Caco-2 (cell line): Measurements from ENCODE around the gene STRADA. TPM values are rescaled to one million over a fixed set of nuclear protein-coding genes. Genes with fewer than 3 reads are reported as not detected.

Experiments used
- BruUV-seq: library from RNA; stranded (reverse); fragments of 400-500 nt; replicated peaks from 2 replicates; lab custom pipeline; 2021; lab: Mats Ljungman, UMichigan
- CTCF ChIA-PET: fragments of 300-600 bp; sonication (Branson Sonifier 250); formaldehyde crosslinking; loops from one replicate; lab custom pipeline; 2022; ENCODE audit warnings: antibody characterized with exemption; lab: Charles Lee
- POLR2A ChIA-PET: fragments of 300-600 bp; sonication (Branson Sonifier 250); formaldehyde crosslinking; loops from one replicate; lab custom pipeline; 2022; ENCODE audit warnings: antibody characterized with exemption; lab: Charles Lee
- DNase-seq, 2 experiments: peaks; one replicate each; pipeline versions ENCODE4 v3.0.0 to v3.0.0-alpha.2; 2020 to 2022
- H3K27me3 ChIP-seq: replicated peaks from 2 replicates; pipeline ENCODE4 v1.6.0; 2011; ENCODE audit warnings: low read length; ENCODE audit not compliant: control insufficient read depth, insufficient read depth
- H3K36me3 ChIP-seq: 2 replicates; pipeline ENCODE4 v1.5.1; 2011; ENCODE audit warnings: low read length; ENCODE audit not compliant: control insufficient read depth, insufficient read depth
- H3K4me1 ChIP-seq: fragments of 250-450 bp; sonication (Bioruptor Pico); 2 replicates; pipeline ENCODE4 v1.5.1; 2020; ENCODE audit warnings: mild to moderate bottlenecking
- H3K4me3 ChIP-seq: 2 replicates; pipeline ENCODE4 v1.5.1; 2011; ENCODE audit warnings: low read depth, mild to moderate bottlenecking, control low read depth, low read length
- H3K9me3 ChIP-seq: fragments of 250-450 bp; sonication (Bioruptor Pico); 2 replicates; pipeline ENCODE4 v1.5.1; 2020; ENCODE audit warnings: mild to moderate bottlenecking, moderate library complexity
- H3K27ac Mint-ChIP-seq: one replicate; pipeline ENCODE4 v1.8.0; 2022; ENCODE audit warnings: mixed read lengths; ENCODE audit not compliant: unreplicated experiment
- H3K27me3 Mint-ChIP-seq: one replicate; pipeline ENCODE4 v1.8.0; 2022; ENCODE audit warnings: mixed read lengths; ENCODE audit not compliant: insufficient read depth, unreplicated experiment
- H3K36me3 Mint-ChIP-seq: one replicate; pipeline ENCODE4 v1.8.0; 2022; ENCODE audit warnings: mild to moderate bottlenecking, mixed read lengths; ENCODE audit not compliant: insufficient read depth, unreplicated experiment
- H3K4me1 Mint-ChIP-seq: one replicate; pipeline ENCODE4 v1.8.0; 2022; ENCODE audit warnings: low read depth, mixed read lengths; ENCODE audit not compliant: unreplicated experiment
- H3K4me3 Mint-ChIP-seq: one replicate; pipeline ENCODE4 v1.8.0; 2022; ENCODE audit warnings: mild to moderate bottlenecking, moderate library complexity, mixed read lengths; ENCODE audit not compliant: unreplicated experiment
- H3K9me3 Mint-ChIP-seq: one replicate; pipeline ENCODE4 v1.8.0; 2022; ENCODE audit warnings: mixed read lengths; ENCODE audit not compliant: unreplicated experiment
- intact Hi-C: fragments of 100-400 bp; cut with micrococcal nuclease; formaldehyde crosslinking; loops from one replicate; pipeline ENCODE4 v1.10.0; 2022; ENCODE audit not compliant: unreplicated experiment
- total RNA-seq: library from RNA; stranded (reverse); gene quantifications from 2 replicates; pipeline ENCODE4 v1.2.3, GENCODE V29; 2022
- TF ChIP-seq, protein P1 (sequence below), 2 experiments: fragments of 200-600 bp in 1 of 2; IDR thresholded peaks; 1 replicate in 1 of 2; 2 replicates in 1 of 2; pipeline versions ENCODE4 v1.5.1 to v1.8.0; 2011 to 2022; ENCODE audit warnings: antibody characterized with exemption in 1 of 2, control low read depth in 1 of 2, inconsistent platforms in 1 of 2, low read depth in 1 of 2, low read length in 1 of 2, mild to moderate bottlenecking in 1 of 2, moderate library complexity in 1 of 2; ENCODE audit not compliant: insufficient read depth in 1 of 2, severe bottlenecking in 1 of 2, unreplicated experiment in 1 of 2

Gene STRADA
- total RNA-seq, 1 experiment from 2014 or later: 23.4 TPM

DNA sequence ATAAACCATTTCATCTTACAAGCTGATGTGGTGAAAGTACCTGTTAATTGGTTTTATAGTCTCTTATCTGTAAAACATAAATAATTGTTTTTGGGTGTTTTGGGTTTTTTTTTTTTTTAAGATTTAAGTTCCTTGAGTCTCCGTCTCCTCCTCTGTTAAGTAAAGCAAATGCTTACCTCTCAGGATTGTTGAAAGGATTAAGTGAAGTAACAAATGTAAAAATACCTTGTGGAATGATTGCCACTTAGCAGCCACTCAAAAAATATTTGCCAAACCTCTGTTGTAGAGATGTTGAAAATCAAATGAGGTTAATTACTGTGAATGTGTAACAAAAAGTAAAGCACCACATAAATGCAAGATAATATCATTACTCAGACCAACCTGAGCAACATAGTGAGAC is 60.9 kb downstream of the STRADA start:
- CTCF ChIA-PET: interaction anchor here (0.6 kb wide), 1 partner anchor 36 kb away, joined by 3 read pairs; no protein-coding TSS in a partner anchor
- Histone ChIP-seq H3K4me3 (no peak overlapping the region), H3K4me1 (no peaks in the 10 kb centered on the region), H3K36me3 (no peaks in the 10 kb centered on the region; the same call in 1 of the 2 replicates), H3K9me3 (no peaks in the 10 kb centered on the region), H3K27me3 (no peaks in the 10 kb centered on the region)
- Mint-ChIP-seq H3K9me3 (no peaks in the 10 kb centered on the region), H3K27me3 (no peaks in the 10 kb centered on the region), H3K4me3 (no peak overlapping the region), H3K4me1 (no peaks in the 10 kb centered on the region), H3K36me3 (peaks cover 5% of the 10 kb centered on the region), H3K27ac (no peak overlapping the region)
- intact Hi-C loops: no loop called here
- POLR2A ChIA-PET: no interaction called here
- no TSS peak for BruUV-seq
- TF ChIP-seq, protein P1, sequence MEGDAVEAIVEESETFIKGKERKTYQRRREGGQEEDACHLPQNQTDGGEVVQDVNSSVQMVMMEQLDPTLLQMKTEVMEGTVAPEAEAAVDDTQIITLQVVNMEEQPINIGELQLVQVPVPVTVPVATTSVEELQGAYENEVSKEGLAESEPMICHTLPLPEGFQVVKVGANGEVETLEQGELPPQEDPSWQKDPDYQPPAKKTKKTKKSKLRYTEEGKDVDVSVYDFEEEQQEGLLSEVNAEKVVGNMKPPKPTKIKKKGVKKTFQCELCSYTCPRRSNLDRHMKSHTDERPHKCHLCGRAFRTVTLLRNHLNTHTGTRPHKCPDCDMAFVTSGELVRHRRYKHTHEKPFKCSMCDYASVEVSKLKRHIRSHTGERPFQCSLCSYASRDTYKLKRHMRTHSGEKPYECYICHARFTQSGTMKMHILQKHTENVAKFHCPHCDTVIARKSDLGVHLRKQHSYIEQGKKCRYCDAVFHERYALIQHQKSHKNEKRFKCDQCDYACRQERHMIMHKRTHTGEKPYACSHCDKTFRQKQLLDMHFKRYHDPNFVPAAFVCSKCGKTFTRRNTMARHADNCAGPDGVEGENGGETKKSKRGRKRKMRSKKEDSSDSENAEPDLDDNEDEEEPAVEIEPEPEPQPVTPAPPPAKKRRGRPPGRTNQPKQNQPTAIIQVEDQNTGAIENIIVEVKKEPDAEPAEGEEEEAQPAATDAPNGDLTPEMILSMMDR (IDR thresholded peaks at IDR 0.05; ENCODE audit: insufficient read depth in 1 of 2, low read depth in 1 of 2, low read length in 1 of 2, severe bottlenecking in 1 of 2, unreplicated experiment in 1 of 2): no peak
- DNase-seq: no peak

DNA sequence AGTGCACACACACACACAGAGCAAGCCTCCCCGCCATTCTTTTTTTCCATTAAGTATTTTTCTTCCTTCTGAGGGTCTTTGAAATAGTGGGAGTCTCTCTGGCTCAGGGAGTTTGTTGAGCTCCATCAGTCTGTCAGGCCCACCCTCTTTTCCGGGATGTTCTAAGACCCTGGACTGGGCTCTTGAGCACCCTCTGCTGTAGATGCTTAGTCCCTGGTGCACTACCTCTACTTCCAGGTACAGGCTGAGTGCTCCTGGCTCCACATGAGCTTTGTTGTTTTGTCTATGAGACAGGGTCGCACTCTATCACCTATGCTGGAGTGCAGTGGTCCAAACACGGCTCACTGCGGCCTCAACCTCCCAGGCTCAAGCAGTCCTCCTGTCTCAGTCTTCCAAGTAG is 62.4 kb downstream of the STRADA start:
- no peak for DNase-seq
- Mint-ChIP-seq H3K27me3 (no peaks in the 10 kb centered on the region), H3K27ac (no peak overlapping the region), H3K4me1 (no peaks in the 10 kb centered on the region), H3K4me3 (no peak overlapping the region), H3K36me3 (peaks cover 3% of the 10 kb centered on the region), H3K9me3 (no peaks in the 10 kb centered on the region)
- intact Hi-C loops: no loop called here
- BruUV-seq: no TSS peak
- Histone ChIP-seq H3K4me3 (no peak overlapping the region), H3K36me3 (no peaks in the 10 kb centered on the region; the same call in 1 of the 2 replicates), H3K27me3 (no peaks in the 10 kb centered on the region), H3K4me1 (no peaks in the 10 kb centered on the region), H3K9me3 (no peaks in the 10 kb centered on the region)
- ChIA-PET CTCF (interaction anchor here (1.1 kb wide), 1 partner anchor 253 kb away, joined by 6 read pairs; no protein-coding TSS in a partner anchor), POLR2A (no interaction called here)
- TF ChIP-seq, protein P1 (IDR thresholded peaks at IDR 0.05; ENCODE audit: insufficient read depth in 1 of 2, low read depth in 1 of 2, low read length in 1 of 2, severe bottlenecking in 1 of 2, unreplicated experiment in 1 of 2): peak; percentile 20 to 22

DNA sequence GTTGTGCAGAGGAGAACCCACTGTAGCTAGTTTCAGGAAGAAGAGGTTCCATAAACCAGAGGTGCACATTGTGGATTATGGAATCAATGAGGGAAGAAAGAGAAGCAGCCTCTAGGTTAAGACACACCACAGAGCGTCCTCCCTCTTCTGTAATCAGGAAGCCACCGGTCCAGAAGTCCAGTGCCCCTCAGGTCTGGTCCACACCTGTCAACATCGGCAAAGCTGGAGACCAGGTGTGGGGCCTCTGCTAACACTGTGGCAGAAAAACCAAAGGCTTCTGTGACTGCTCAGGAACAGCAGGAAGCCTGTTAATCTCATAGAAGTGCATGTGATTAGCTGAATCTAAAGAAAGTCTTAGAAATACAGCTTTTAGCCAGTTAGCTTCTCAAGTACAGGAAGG is 65.0 kb downstream of the STRADA start:
- H3K36me3 Mint-ChIP-seq: no peaks in the 10 kb centered on the region
- no peak overlapping the region for H3K4me3 ChIP-seq
- POLR2A ChIA-PET: no interaction called here
- BruUV-seq: no TSS peak
- no peaks in the 10 kb centered on the region for H3K27me3 Mint-ChIP-seq
- TF ChIP-seq, protein P1 (IDR thresholded peaks at IDR 0.05; ENCODE audit: insufficient read depth in 1 of 2, low read depth in 1 of 2, low read length in 1 of 2, severe bottlenecking in 1 of 2, unreplicated experiment in 1 of 2): no peak
- intact Hi-C loops: no loop called here
- CTCF ChIA-PET: interaction anchor here (0.9 to 1.5 kb wide), 2 partner anchors 20 to 270 kb away, joined by 3 read pairs; no protein-coding TSS in a partner anchor
- H3K4me1 ChIP-seq: 0 out of 2 replicates have a peak, but pooled peaks cover 4% of the 10 kb centered on the region
- H3K9me3 ChIP-seq: no peaks in the 10 kb centered on the region
- no peaks in the 10 kb centered on the region for H3K9me3 Mint-ChIP-seq
- no peak for DNase-seq
- no peaks in the 10 kb centered on the region; the same call in 1 of the 2 replicates for H3K36me3 ChIP-seq
- no peak overlapping the region for H3K27ac Mint-ChIP-seq
- H3K27me3 ChIP-seq: no peaks in the 10 kb centered on the region
- peaks cover 7% of the 10 kb centered on the region for H3K4me1 Mint-ChIP-seq
- H3K4me3 Mint-ChIP-seq: no peak overlapping the region
